Left cardiac atrium (tissue), 4 donors: ENCODE measurements around the gene SDF4. TPM values are rescaled to one million over a fixed set of nuclear protein-coding genes. Genes with fewer than 3 reads are reported as not detected.
A peak's percentile ranks its signal among the peaks of the same experiment; 100 is the strongest.
"Not testable (repeated sequence)": the region's sequence is repeated elsewhere in the genome, so short reads cannot be mapped to it uniquely, and the experiment has no call there.

Source experiments
- ATAC-seq, 2 donors: fragments of 200-7000 bp; cut with Tn5 transposase; one replicate each; pipeline ENCODE4 v1.9.1; 2020; ENCODE audit warnings: mild to moderate bottlenecking in 2 of 2, moderate library complexity in 2 of 2
- DNase-seq: peaks from one replicate; pipeline ENCODE4 v3.0.0-alpha.2; 2020
- intact Hi-C, 2 donors: fragments of 100-400 bp; cut with DNase I; formaldehyde crosslinking; loops; one replicate each; pipeline versions ENCODE4 v1.14.1 to v1.15.1; 2022 to 2023
- total RNA-seq, 2 donors: library from RNA; stranded (reverse); fragmentation: NEBNext Ultra II Directional; extraction: Animal tissue kit (Norgen Biotek cat#: 25700); gene quantifications; one replicate each; pipeline ENCODE4 v1.2.1, GENCODE V29; 2021
- donor health status: DM: no; HTN: yes; CAD: no.
- donor health status: DM: no; HTN: yes; CAD: no; lungs with severe emphysema.
- donor health status: DM: yes; HTN: yes; CAD: no.
- donor health status: Dilated cardiomyopathy.

The SDF4 gene
- total RNA-seq, 2 donors from 2014 or later = 132 to 173 TPM

DNA sequence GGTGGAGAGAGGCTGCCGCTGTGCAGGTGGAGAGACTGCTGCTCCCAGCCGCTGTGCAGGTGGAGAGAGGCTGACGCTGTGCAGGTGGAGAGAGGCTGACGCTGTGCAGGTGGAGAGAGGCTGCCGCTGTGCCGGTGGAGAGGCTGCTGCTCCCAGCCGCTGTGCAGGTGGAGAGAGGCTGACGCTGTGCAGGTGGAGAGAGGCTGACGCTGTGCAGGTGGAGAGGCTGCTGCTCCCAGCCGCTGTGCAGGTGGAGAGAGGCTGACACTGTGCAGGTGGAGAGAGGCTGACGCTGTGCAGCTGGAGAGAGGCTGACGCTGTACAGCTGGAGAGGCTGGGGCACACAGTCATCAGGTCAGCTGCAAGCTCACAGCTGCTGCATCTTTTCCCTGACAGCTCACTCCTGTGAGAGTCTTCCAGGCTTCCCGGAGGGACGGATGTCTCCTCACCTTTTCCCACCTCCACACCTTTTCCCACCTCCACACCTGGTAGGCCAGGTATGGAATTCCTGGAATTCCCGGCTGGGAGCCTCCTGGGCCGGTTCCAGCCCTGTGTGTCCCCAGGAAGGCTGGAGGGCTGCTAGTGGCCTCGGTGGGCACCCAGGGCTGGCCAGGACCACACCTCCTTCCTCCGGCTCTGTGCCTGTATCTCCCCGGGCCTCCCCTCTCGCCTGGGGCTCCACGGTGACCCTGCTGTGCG, 55.6 kb downstream of the SDF4 start:
- intact Hi-C loops, ATAC-seq, DNase-seq: not testable (repeated sequence)

DNA sequence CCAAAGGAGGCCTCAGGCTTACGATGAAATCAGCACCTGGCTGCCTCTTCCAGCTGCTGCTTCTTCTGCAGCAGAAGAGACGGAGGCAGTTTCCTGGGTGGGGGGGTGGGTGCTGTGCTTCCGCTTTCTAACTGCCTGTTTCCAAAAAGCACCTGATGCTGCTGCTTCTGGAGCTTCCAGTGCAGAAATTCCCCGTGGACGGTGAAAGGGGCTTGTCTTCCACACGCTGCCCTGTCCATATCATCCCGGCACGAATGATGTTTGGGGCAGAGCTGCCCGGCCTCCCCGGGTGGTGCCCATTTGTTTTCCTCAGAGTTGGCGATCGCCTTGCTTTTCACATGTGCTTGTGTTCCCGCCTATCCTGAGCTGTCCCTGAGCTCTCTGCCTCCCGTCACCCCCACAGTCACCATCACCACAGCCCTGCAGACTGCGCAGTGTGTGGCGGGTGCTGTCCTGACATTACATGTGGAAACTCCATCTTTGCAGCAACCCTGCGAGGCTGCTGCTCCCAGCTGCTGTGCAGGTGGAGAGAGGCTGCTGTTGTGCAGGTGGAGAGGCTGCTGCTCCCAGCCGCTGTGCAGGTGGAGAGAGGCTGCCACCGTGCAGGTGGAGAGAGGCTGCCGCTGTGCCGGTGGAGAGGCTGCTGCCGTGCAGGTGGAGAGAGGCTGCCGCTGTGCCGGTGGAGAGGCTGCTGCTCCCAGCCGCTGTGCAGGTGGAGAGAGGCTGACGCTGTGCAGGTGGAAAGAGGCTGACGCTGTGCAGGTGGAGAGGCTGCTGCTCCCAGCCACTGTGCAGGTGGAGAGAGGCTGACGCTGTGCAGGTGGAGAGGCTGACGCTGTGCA, 56.4 kb downstream of the SDF4 start:
- intact Hi-C loops = no loop called here
- ATAC-seq (no peak), DNase-seq (no peak)

- intact Hi-C loops = no loop called here
- ATAC-seq = no peak
- peak; percentile 25 for DNase-seq
Measured at GRCh38 chr1:1173793-1174415, 57.9 kb downstream of the SDF4 start, which contains the start of gene TTLL10. TTLL10 (plus strand) TSS chr1:1173880; CDS start chr1:1179216, 5,336 bp downstream.

DNA sequence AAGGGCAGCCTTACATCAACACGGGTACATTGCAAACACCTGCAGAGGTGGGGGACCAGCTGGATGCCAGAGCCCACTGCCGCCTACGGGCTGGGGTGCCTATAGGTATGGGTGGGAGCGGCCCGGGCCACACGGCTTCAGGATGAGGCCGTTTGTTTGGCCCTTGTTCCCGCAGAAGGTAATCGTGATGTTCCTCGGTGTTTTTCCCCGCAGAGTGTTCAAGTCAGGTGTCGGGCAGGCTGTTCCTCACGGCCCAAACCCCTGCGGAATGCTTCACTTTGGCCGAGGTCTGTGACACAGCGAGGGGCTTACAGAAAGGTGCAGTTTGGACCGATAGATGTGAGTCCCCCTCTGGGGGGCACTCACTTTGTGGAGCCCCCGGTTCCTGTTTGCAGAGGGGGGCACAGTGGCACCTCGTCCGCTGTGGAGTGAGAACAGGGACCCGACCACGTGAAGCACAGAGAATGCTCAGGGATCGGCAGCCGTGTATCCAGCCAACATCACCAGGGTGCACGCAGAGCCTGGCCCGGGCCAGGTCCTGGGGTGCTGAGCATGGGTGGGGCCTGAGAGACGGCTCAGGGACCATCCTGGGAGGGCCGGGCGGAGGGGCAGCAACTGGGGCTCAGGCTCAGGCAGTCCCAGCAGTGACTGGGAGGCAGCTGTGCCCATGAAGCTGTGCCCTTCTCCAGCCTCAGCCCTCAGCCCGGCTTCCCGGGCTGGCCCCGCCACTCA, 58.6 kb downstream of the SDF4 start:
- intact Hi-C loops = no loop called here
- DNase-seq (no peak), ATAC-seq (no peak)

- intact Hi-C loops = no loop called here
- DNase-seq (peak; percentile 17), ATAC-seq (no peak)
Measured at GRCh38 chr1:1171546-1172340, 60.1 kb downstream of the SDF4 start.

- DNase-seq = no peak
- intact Hi-C loops = no loop called here
- no peak for ATAC-seq
Measured at GRCh38 chr1:1171161-1171545, 60.6 kb downstream of the SDF4 start.

DNA sequence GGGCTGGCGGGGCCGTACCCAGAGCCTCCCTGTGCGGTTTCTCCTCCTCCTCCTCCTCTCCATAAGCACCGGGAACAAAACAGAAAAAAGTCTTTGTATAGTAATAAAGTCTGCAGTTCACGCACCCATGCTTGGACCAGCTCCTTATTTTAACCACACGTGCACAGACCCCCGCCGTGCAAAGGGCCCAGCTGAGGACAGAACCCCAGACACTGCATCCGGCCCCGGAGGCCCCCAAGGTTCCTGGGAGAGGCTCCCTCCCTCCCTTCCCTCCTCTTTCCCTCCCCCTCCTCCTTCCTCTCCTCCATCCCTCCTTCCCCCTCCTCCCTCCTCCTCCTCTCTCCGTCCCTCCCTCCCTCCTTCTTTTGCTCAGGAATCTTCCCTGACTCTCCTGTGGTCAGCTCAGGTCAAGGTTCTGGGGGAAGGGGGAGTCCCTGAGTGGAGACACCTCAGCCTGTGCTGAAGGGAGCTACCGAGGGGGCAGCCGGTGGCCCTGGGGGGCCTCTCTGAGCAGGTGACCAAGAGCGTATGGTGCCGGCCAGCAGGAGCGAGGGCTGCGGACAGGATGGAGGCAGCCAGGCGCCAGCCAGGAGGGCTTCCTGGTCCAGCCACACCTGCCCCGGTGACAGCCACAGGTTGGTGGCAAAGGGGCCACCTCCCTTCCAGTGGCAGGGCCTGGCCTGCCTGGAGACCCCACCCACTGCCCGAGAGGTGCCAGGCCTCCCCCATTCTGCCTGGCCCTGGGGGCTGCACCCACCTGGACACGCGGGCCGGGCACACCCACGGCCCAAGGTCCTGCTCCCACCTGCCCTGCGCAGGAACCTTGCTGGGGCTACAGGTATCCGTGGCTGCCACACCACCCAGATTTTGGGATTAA, 61.3 kb downstream of the SDF4 start:
- ATAC-seq = no peak
- DNase-seq = no peak
- intact Hi-C loops = no loop called here

DNA sequence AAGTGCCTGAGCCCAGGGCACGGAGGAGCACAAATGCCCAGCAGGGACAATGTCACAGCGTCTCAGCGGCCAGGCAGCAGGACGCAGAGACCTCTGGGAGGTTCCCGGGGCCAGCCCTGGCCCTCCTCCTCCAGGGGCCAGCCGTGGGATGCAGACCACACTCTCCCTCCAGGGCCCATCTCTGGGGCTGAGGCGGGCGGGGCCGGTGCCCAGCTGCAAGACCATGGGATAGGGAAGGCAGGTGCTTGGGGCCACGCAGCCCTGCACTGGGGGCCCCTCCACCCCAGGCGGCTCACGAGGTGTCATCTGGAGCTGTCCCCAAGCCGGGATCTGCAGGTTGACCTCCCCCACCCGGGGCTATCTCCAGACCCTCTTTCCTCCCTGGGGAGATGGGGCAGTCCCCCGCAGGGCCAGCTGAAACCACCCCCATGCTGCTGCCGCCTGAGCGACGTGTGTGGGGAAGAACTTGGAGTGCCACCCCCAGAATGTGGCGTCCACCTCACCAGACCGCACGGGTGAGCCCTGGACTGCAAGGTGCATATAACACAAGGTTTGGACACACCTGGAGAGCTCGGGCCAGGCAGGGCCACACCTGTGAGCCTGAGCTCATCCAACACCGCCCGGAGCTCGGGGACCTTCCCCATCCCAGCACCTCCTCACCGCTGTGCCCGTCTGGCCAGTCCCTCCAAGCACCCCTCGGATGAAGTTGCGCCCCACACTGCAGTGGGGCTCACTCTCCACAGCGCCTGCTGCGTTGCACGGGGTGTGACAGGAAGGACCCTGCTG, 62.2 kb downstream of the SDF4 start:
- intact Hi-C loops = no loop called here
- DNase-seq (peak; percentile 11), ATAC-seq (no peak)

- no peak for ATAC-seq
- intact Hi-C loops = no loop called here
- DNase-seq = peak; percentile 15
Measured at GRCh38 chr1:1168451-1169411, 63.1 kb downstream of the SDF4 start.

GRCh38 chr1:1167841-1168450, 63.9 kb downstream of the SDF4 start:
- intact Hi-C loops = no loop called here
- ATAC-seq (no peak), DNase-seq (peak; percentile 9)

- no peak for DNase-seq
- no peak for ATAC-seq
- intact Hi-C loops = no loop called here
Measured at GRCh38 chr1:1167398-1167821, 64.4 kb downstream of the SDF4 start.
